B cell (primary cell): ENCODE data around the gene CEP85. TPM values are rescaled to one million over a fixed set of nuclear protein-coding genes. Genes with fewer than 3 reads are reported as not detected.
A peak's percentile ranks its signal among the peaks of the same experiment; 100 is the strongest.

ENCODE experiments used
- ATAC-seq: fragments of 200-7000 bp; cut with Tn5 transposase; one replicate; pipeline ENCODE4 v1.10.0; 2021; ENCODE audit warnings: low read depth, mild to moderate bottlenecking, moderate number of reproducible peaks, moderate library complexity
- CTCF ChIA-PET: fragments of 350-600 bp; sonication (Branson Sonifier 250); formaldehyde crosslinking; loops from one replicate; lab custom pipeline; 2021; ENCODE audit warnings: antibody characterized with exemption, inconsistent platforms; lab: Charles Lee
- POLR2A ChIA-PET: fragments of 350-600 bp; sonication (Branson Sonifier 250); formaldehyde crosslinking; loops from one replicate; lab custom pipeline; 2021; ENCODE audit warnings: antibody characterized with exemption; lab: Charles Lee
- DNase-seq: peaks from one replicate; pipeline ENCODE4 v3.0.0; 2013
- H2AFZ ChIP-seq: 2 replicates; pipeline ENCODE4 v1.6.1; 2012; ENCODE audit warnings: mild to moderate bottlenecking, low read depth, low read length; ENCODE audit not compliant: insufficient read depth, poor library complexity, severe bottlenecking
- H3K27ac ChIP-seq, 2 donors: 1 replicate in 1 of 2; 2 replicates in 1 of 2; pipeline ENCODE4 v1.5.1; 2012 to 2013; ENCODE audit warnings: low read length in 2 of 2, mild to moderate bottlenecking in 2 of 2, moderate library complexity in 1 of 2
- H3K27me3 ChIP-seq, 4 experiments: fragments of 200-600 bp in 1 of 4; sonication (generic) in 1 of 4; replicated peaks in 1 of 4; 1 replicate in 2 of 4; 2 replicates in 2 of 4; pipeline versions ENCODE4 v1.6.1 to v1.7.0; 2013 to 2016; ENCODE audit warnings: low read length in 3 of 4, mild to moderate bottlenecking in 2 of 4, mixed read lengths in 1 of 4, moderate library complexity in 1 of 4; ENCODE audit not compliant: insufficient read depth in 4 of 4, control insufficient read depth in 3 of 4; ENCODE audit errors: control extremely low read depth in 1 of 4
- H3K36me3 ChIP-seq, 2 experiments: replicated peaks in 1 of 2; 1 replicate in 1 of 2; 2 replicates in 1 of 2; pipeline versions ENCODE4 v1.6.1 to v1.7.1; 2013; ENCODE audit warnings: low read length in 1 of 2; ENCODE audit not compliant: insufficient read depth in 2 of 2, control insufficient read depth in 1 of 2; ENCODE audit errors: control extremely low read depth in 1 of 2, extremely low read depth in 1 of 2
- H3K4me1 ChIP-seq, 2 donors: fragments of 200-600 bp in 1 of 2; sonication (generic) in 1 of 2; 1 replicate in 1 of 2; 2 replicates in 1 of 2; pipeline versions ENCODE4 v1.5.1 to v1.6.1; 2013 to 2017; ENCODE audit warnings: low read length in 2 of 2; ENCODE audit not compliant: control insufficient read depth in 2 of 2, insufficient read depth in 2 of 2
- H3K4me2 ChIP-seq: replicated peaks from 2 replicates; pipeline ENCODE3; 2012; ENCODE audit warnings: mild to moderate bottlenecking, low read depth, low read length; ENCODE audit not compliant: poor library complexity, severe bottlenecking
- H3K4me3 ChIP-seq, 5 experiments: fragments of 200-600 bp in 1 of 5; sonication (generic) in 1 of 5; 1 replicate in 3 of 5; 2 replicates in 2 of 5; pipeline versions ENCODE4 v1.5.1 to v1.7.0; 2011 to 2016; ENCODE audit warnings: low read length in 4 of 5, mild to moderate bottlenecking in 4 of 5, low read depth in 2 of 5, control low read depth in 1 of 5, moderate library complexity in 1 of 5; ENCODE audit not compliant: insufficient read depth in 1 of 5; ENCODE audit errors: control extremely low read depth in 1 of 5, extremely low read depth in 1 of 5
- H3K79me2 ChIP-seq: fragments of 200-600 bp; sonication (generic); one replicate; pipeline ENCODE4 v1.6.0; 2016; ENCODE audit warnings: low read length; ENCODE audit not compliant: control insufficient read depth, insufficient read depth
- H3K9ac ChIP-seq: fragments of 200-600 bp; sonication (generic); 2 replicates; pipeline ENCODE4 v1.6.1; 2017; ENCODE audit warnings: mild to moderate bottlenecking, low read length, moderate library complexity
- H3K9me3 ChIP-seq, 3 donors: one replicate each; pipeline versions ENCODE4 v1.6.1 to v1.7.1; 2013; ENCODE audit warnings: low read length in 2 of 3; ENCODE audit not compliant: control insufficient read depth in 2 of 3, insufficient read depth in 1 of 3; ENCODE audit errors: control extremely low read depth in 1 of 3
- H4K20me1 ChIP-seq: 2 replicates; pipeline ENCODE4 v1.6.0; 2012; ENCODE audit warnings: mild to moderate bottlenecking, low read length; ENCODE audit not compliant: insufficient read depth, control insufficient read depth, poor library complexity, severe bottlenecking
- H3K27ac Mint-ChIP-seq: one replicate; pipeline ENCODE4 v1.8.0; 2021; ENCODE audit warnings: mixed read lengths
- H3K27me3 Mint-ChIP-seq: one replicate; pipeline ENCODE4 v1.8.0; 2021; ENCODE audit warnings: mixed read lengths
- H3K4me1 Mint-ChIP-seq: one replicate; pipeline ENCODE4 v1.8.0; 2021; ENCODE audit warnings: mixed read lengths
- H3K4me3 Mint-ChIP-seq: one replicate; pipeline ENCODE4 v1.8.0; 2021; ENCODE audit warnings: mixed read lengths
- H3K9me3 Mint-ChIP-seq: one replicate; pipeline ENCODE4 v1.8.0; 2022; ENCODE audit warnings: mixed read lengths; ENCODE audit not compliant: insufficient read depth
- CTCF ChIP-seq: fragments of 200-600 bp; IDR thresholded peaks from one replicate; pipeline ENCODE4 v1.8.0; 2022; ENCODE audit warnings: antibody characterized with exemption, mild to moderate bottlenecking
- EZH2 ChIP-seq: IDR thresholded peaks from 2 replicates; pipeline ENCODE4 v1.6.1; 2012; ENCODE audit warnings: borderline replicate concordance, low read depth, mild to moderate bottlenecking, moderate library complexity, low read length; ENCODE audit not compliant: insufficient read depth, poor library complexity, severe bottlenecking
- WGBS: methylation state at CpG from one replicate; pipeline ENCODE4 v1.1.5; 2013; ENCODE audit warnings: missing lambda C conversion rate; ENCODE audit not compliant: insufficient coverage; 5-methylcytosine and 5-hydroxymethylcytosine counted together
- intact Hi-C: fragments of 100-400 bp; cut with micrococcal nuclease; formaldehyde crosslinking; loops from one replicate; pipeline ENCODE4 v1.10.0; 2022
- polyA plus RNA-seq: library from polyadenylated mRNA; depleted of rRNA; stranded (reverse); fragments of >200 nt; gene quantifications from 2 replicates; pipeline ENCODE4 v1.2.3, GENCODE V29; 2012
- total RNA-seq, 2 donors: library from RNA; stranded (reverse); fragments of 120-200 nt in 1 of 2; gene quantifications; 1 replicate in 1 of 2; 2 replicates in 1 of 2; pipeline versions ENCODE4 v1.2.3 to v1.2.4, GENCODE V29; 2013 to 2022

CEP85 gene
- total and polyA plus RNA-seq, 2 donors (not counting 1 experiment from before 2014, with no cell fraction given), result 16.2 to 16.3 TPM

DNA sequence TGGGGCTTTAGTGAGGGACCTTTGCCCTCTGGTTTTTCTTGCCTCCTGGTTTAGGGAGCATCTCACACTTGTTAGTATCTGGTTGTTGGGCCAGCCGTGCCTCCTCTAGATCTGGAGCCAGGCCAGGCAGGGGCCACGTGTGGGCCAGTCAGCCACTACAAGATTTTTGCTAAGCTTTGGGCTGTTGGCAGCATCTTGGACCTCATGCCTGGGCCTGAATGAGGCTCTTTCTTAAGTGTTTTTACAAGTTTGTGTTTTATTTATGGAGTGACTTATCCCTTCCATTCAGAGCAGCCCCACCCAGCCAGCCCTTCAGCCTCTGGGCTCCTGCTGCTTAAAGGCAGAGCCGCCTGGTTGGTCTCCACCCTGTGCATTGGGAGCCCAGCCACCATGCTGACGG lies 44.3 kb downstream of the CEP85 start:
- WGBS, result 78% methylated on average over 2 of the region's 4 CpGs
- peaks cover 2 to 29% of the 10 kb centered on the region in 2 experiments for H3K36me3 ChIP-seq
- no peak for DNase-seq
- intact Hi-C loops, result no loop called here
- H3K79me2 ChIP-seq, result peaks cover 31% of the 10 kb centered on the region
- ATAC-seq, result no peak
- ChIA-PET POLR2A (interaction anchor here (1.3 to 21.9 kb wide), 2 partner anchors 11 to 39 kb away, joined by 4 to 1239 read pairs; partner anchors contain the start of gene CD52), CTCF (interaction anchor here (4.8 to 26.4 kb wide), 4 partner anchors 9 to 139 kb away, joined by 35 to 1400 read pairs (median 131); partner anchors contain the start of genes CD52 and UBXN11)
- TF ChIP-seq CTCF, result no peak
- TF ChIP-seq EZH2, result no peak
- H3K27ac Mint-ChIP-seq, result peak overlapping the region; percentile 89
- H3K9ac ChIP-seq, result no peak overlapping the region
- H3K4me3 ChIP-seq, result no peak overlapping the region
- H3K4me1 Mint-ChIP-seq, result peaks cover 65% of the 10 kb centered on the region
- H4K20me1 ChIP-seq, result peaks cover 22% of the 10 kb centered on the region
- H3K4me1 ChIP-seq, result peaks cover 42 to 72% of the 10 kb centered on the region in 2 donors
- H2AFZ ChIP-seq, result no peak overlapping the region
- H3K27me3 Mint-ChIP-seq, result no peaks in the 10 kb centered on the region
- H3K27ac ChIP-seq, result peak overlapping the region in 1 of 2 donors; percentile 35
- peak overlapping the region; percentile 61 for H3K4me3 Mint-ChIP-seq
- no peaks in the 10 kb centered on the region for H3K9me3 Mint-ChIP-seq
- no peaks in the 10 kb centered on the region for H3K9me3 ChIP-seq
- no peak overlapping the region for H3K4me2 ChIP-seq
- no peaks in the 10 kb centered on the region for H3K27me3 ChIP-seq
